H9 (cell line): Measurements from ENCODE around the gene EHD4. TPM values are rescaled to one million over a fixed set of nuclear protein-coding genes. Genes with fewer than 3 reads are reported as not detected.

Experiments
- DNase-seq: peaks from one replicate; pipeline ENCODE4 v3.0.0-alpha.2; 2017
- H2AFZ ChIP-seq: one replicate; pipeline ENCODE4 v1.6.1; 2013; ENCODE audit warnings: mild to moderate bottlenecking, low read length, control low read depth, moderate library complexity
- H2AK5ac ChIP-seq: 2 replicates; pipeline ENCODE4 v1.6.1; 2013; ENCODE audit warnings: low read length, control low read depth, mixed read lengths; ENCODE audit not compliant: insufficient read length
- H2BK120ac ChIP-seq: one replicate; pipeline ENCODE4 v1.6.1; 2013; ENCODE audit warnings: low read depth, mild to moderate bottlenecking, low read length, control low read depth, inconsistent platforms; ENCODE audit not compliant: poor library complexity, severe bottlenecking
- H2BK12ac ChIP-seq: 2 replicates; pipeline ENCODE4 v1.6.1; 2013; ENCODE audit warnings: low read length, control low read depth, mixed read lengths, low read depth; ENCODE audit not compliant: insufficient read length
- H2BK15ac ChIP-seq: 2 replicates; pipeline ENCODE4 v1.6.1; 2013; ENCODE audit warnings: low read depth, low read length, control low read depth
- H2BK20ac ChIP-seq: one replicate; pipeline ENCODE4 v1.6.1; 2013; ENCODE audit warnings: low read depth, mild to moderate bottlenecking, low read length, control low read depth, inconsistent platforms; ENCODE audit not compliant: poor library complexity, severe bottlenecking
- H2BK5ac ChIP-seq: 2 replicates; pipeline ENCODE4 v1.6.1; 2013; ENCODE audit warnings: low read length, control low read depth, mixed read lengths; ENCODE audit not compliant: insufficient read length
- H3K14ac ChIP-seq: 2 replicates; pipeline ENCODE4 v1.6.1; 2013; ENCODE audit warnings: low read length, control low read depth; ENCODE audit not compliant: insufficient read depth
- H3K18ac ChIP-seq: 2 replicates; pipeline ENCODE4 v1.6.1; 2013; ENCODE audit warnings: low read depth, mild to moderate bottlenecking, mixed read lengths, low read length, control low read depth; ENCODE audit not compliant: insufficient read length
- H3K23ac ChIP-seq: 2 replicates; pipeline ENCODE4 v1.6.1; 2013; ENCODE audit warnings: low read length, control low read depth, mixed read lengths, low read depth; ENCODE audit not compliant: insufficient read length
- H3K23me2 ChIP-seq: 2 replicates; pipeline ENCODE4 v1.6.1; 2013; ENCODE audit warnings: low read depth, mild to moderate bottlenecking, mixed read lengths, low read length, control low read depth; ENCODE audit not compliant: insufficient read length, poor library complexity, severe bottlenecking
- H3K27ac ChIP-seq: 2 replicates; pipeline ENCODE4 v1.5.1; 2013; ENCODE audit warnings: low read length, control low read depth, mixed read lengths, low read depth; ENCODE audit not compliant: insufficient read length
- H3K27me3 ChIP-seq: 2 replicates; pipeline ENCODE4 v1.6.1; 2013; ENCODE audit warnings: low read length, control low read depth, inconsistent platforms; ENCODE audit not compliant: insufficient read depth
- H3K4ac ChIP-seq: 2 replicates; pipeline ENCODE4 v1.6.1; 2013; ENCODE audit warnings: low read depth, mild to moderate bottlenecking, control low read depth, inconsistent platforms, low read length, moderate library complexity
- H3K4me1 ChIP-seq: 2 replicates; pipeline ENCODE4 v1.6.1; 2013; ENCODE audit warnings: low read length, control low read depth, inconsistent platforms; ENCODE audit not compliant: insufficient read depth
- H3K4me2 ChIP-seq: 2 replicates; pipeline ENCODE4 v1.6.1; 2013; ENCODE audit warnings: low read length, control low read depth, mixed read lengths; ENCODE audit not compliant: insufficient read length, insufficient read depth
- H3K56ac ChIP-seq: 2 replicates; pipeline ENCODE4 v1.6.1; 2013; ENCODE audit warnings: low read depth, mild to moderate bottlenecking, mixed read lengths, low read length, control low read depth; ENCODE audit not compliant: insufficient read length
- H3K79me1 ChIP-seq: 2 replicates; pipeline ENCODE4 v1.6.1; 2013; ENCODE audit warnings: low read depth, mild to moderate bottlenecking, moderate library complexity, low read length, control low read depth, inconsistent platforms; ENCODE audit not compliant: insufficient read depth, poor library complexity, severe bottlenecking
- H3K79me2 ChIP-seq: 2 replicates; pipeline ENCODE4 v1.6.1; 2013; ENCODE audit warnings: low read length, control low read depth, inconsistent platforms; ENCODE audit not compliant: insufficient read depth
- H3K9ac ChIP-seq: 2 replicates; pipeline ENCODE4 v1.6.1; 2013; ENCODE audit warnings: low read length, control low read depth, mixed read lengths; ENCODE audit not compliant: insufficient read length; ENCODE audit errors: extremely low read depth
- H3K9me3 ChIP-seq: one replicate; pipeline ENCODE4 v1.6.1; 2013; ENCODE audit warnings: low read depth, low read length, inconsistent platforms; ENCODE audit not compliant: control insufficient read depth
- H3T11ph ChIP-seq: one replicate; pipeline ENCODE4 v1.6.1; 2013; ENCODE audit warnings: mild to moderate bottlenecking, low read length, control low read depth, inconsistent platforms
- H4K20me1 ChIP-seq: one replicate; pipeline ENCODE4 v1.6.1; 2013; ENCODE audit not compliant: control insufficient read depth, insufficient read length, insufficient read depth
- H4K5ac ChIP-seq: 2 replicates; pipeline ENCODE4 v1.6.1; 2013; ENCODE audit warnings: low read depth, mild to moderate bottlenecking, mixed read lengths, low read length, control low read depth; ENCODE audit not compliant: insufficient read length
- H4K8ac ChIP-seq: replicated peaks from 2 replicates; pipeline ENCODE4 v1.6.1; 2013; ENCODE audit warnings: low read length, control low read depth, mixed read lengths, low read depth; ENCODE audit not compliant: insufficient read length
- H4K91ac ChIP-seq: 2 replicates; pipeline ENCODE4 v1.6.1; 2013; ENCODE audit warnings: low read depth, mild to moderate bottlenecking, moderate library complexity, mixed read lengths, low read length, control low read depth; ENCODE audit not compliant: insufficient read length
- H3K27ac Mint-ChIP-seq, 3 experiments: 2 replicates in 2 of 3; 3 replicates in 1 of 3; pipeline ENCODE4 v1.8.0; 2020 to 2021; ENCODE audit warnings: mixed read lengths in 3 of 3, mild to moderate bottlenecking in 1 of 3, moderate library complexity in 1 of 3
- H3K27me3 Mint-ChIP-seq: 2 replicates; pipeline ENCODE4 v1.8.0; 2021; ENCODE audit warnings: low read depth, mild to moderate bottlenecking, moderate library complexity, mixed read lengths
- H3K36me3 Mint-ChIP-seq, 3 experiments: 2 replicates in 2 of 3; 3 replicates in 1 of 3; pipeline ENCODE4 v1.8.0; 2020 to 2021; ENCODE audit warnings: low read depth in 3 of 3, mixed read lengths in 3 of 3; ENCODE audit not compliant: insufficient read depth in 1 of 3
- H3K4me1 Mint-ChIP-seq, 2 experiments: 2 replicates each; pipeline ENCODE4 v1.8.0; 2020; ENCODE audit warnings: mixed read lengths in 2 of 2
- H3K4me3 Mint-ChIP-seq, 2 experiments: 2 replicates in 1 of 2; 3 replicates in 1 of 2; pipeline ENCODE4 v1.8.0; 2020 to 2021; ENCODE audit warnings: mild to moderate bottlenecking in 2 of 2, mixed read lengths in 2 of 2, moderate library complexity in 1 of 2
- H3K9me3 Mint-ChIP-seq, 2 experiments: 2 replicates in 1 of 2; 3 replicates in 1 of 2; pipeline ENCODE4 v1.8.0; 2020; ENCODE audit warnings: mild to moderate bottlenecking in 2 of 2, mixed read lengths in 2 of 2, moderate library complexity in 1 of 2
- CTCF ChIP-seq: fragments of 200-600 bp; sonication (generic); conservative IDR thresholded peaks from 3 replicates; pipeline ENCODE4 v1.8.0; 2021; ENCODE audit warnings: antibody characterized with exemption, mild to moderate bottlenecking
- WGBS: extraction: QIAGEN DNeasy Blood & Tissue Kit; methylation state at CpG from one replicate; pipeline ENCODE4 v1.1.7; 2013; ENCODE audit warnings: missing lambda C conversion rate, low lambda C conversion rate, mixed read lengths; ENCODE audit not compliant: insufficient read length; ENCODE audit errors: extremely low coverage; 5-methylcytosine and 5-hydroxymethylcytosine counted together
- total RNA-seq: library from RNA; stranded (reverse); gene quantifications from 2 replicates; pipeline ENCODE4 v1.2.1, GENCODE V29; 2021

EHD4 gene
- total RNA-seq, 1 experiment from 2014 or later = 22.9 TPM

- H3K4me3 Mint-ChIP-seq = no peak overlapping the region
- peaks cover 15 to 26% (median 16%) of the 10 kb centered on the region in 3 experiments for H3K36me3 Mint-ChIP-seq
- Histone ChIP-seq H3K79me2 (no peaks in the 10 kb centered on the region), H2BK12ac (no peak overlapping the region), H3K56ac (no peak overlapping the region), H3K9me3 (peaks cover 26% of the 10 kb centered on the region), H3K4ac (no peak overlapping the region), H4K5ac (no peak overlapping the region), H2BK20ac (no peak overlapping the region), H3K9ac (no peak overlapping the region), H2AFZ (no peak overlapping the region), H3K4me2 (no peak overlapping the region), H4K8ac (no peak overlapping the region), H2BK5ac (no peak overlapping the region), H3K27me3 (no peaks in the 10 kb centered on the region), H3K27ac (no peak overlapping the region), H3K14ac (no peak overlapping the region), H2BK120ac (no peak overlapping the region), H3K23me2 (no peaks in the 10 kb centered on the region), H2BK15ac (no peak overlapping the region), H2AK5ac (no peak overlapping the region), H4K20me1 (no peaks in the 10 kb centered on the region), H3K23ac (no peak overlapping the region), H3T11ph (no peak overlapping the region), H3K18ac (no peak overlapping the region), H4K91ac (no peak overlapping the region), H3K79me1 (no peaks in the 10 kb centered on the region), H3K4me1 (no peaks in the 10 kb centered on the region)
- H3K4me1 Mint-ChIP-seq = no peaks in the 10 kb centered on the region
- TF ChIP-seq CTCF = no peak
- DNase-seq = no peak
- H3K27me3 Mint-ChIP-seq = peaks cover 15% of the 10 kb centered on the region
- H3K27ac Mint-ChIP-seq = no peak overlapping the region
- no CpG with 5 or more reads among the region's 5 CpGs for WGBS
- peaks cover 47 to 53% of the 10 kb centered on the region in 2 experiments for H3K9me3 Mint-ChIP-seq
Measured at GRCh38 chr15:42021593-42021992, 49.2 kb upstream of the EHD4 start.
